Testis (tissue), 2 donors: ENCODE results near the gene C8G.

Experiments used
- CTCF ChIP-seq, 3 experiments: fragments of 450-650 bp in 2 of 3; fragments of 200-600 bp in 1 of 3; sonication (generic) in 1 of 3; IDR thresholded peaks; one replicate each; pipeline ENCODE4 v1.5.1; 2016 to 2019; ENCODE audit warnings: antibody characterized with exemption in 3 of 3, mild to moderate bottlenecking in 2 of 3, moderate library complexity in 1 of 3
- POLR2A ChIP-seq: fragments of 450-650 bp; IDR thresholded peaks from one replicate; pipeline ENCODE4 v1.6.1; 2017; ENCODE audit warnings: antibody characterized with exemption, mild to moderate bottlenecking, moderate library complexity

GRCh38 chr9:136958898-136959850 is 14.1 kb downstream of the C8G start:
- TF ChIP-seq CTCF (IDR thresholded peaks at IDR 0.05) (no peak), POLR2A (no peak)
